ENCODE data around the gene SCAF8.
"Not testable (repeated sequence)": the region's sequence is repeated elsewhere in the genome, so short reads cannot be mapped to it uniquely, and the experiment has no call there.

The SCAF8 gene

DNA sequence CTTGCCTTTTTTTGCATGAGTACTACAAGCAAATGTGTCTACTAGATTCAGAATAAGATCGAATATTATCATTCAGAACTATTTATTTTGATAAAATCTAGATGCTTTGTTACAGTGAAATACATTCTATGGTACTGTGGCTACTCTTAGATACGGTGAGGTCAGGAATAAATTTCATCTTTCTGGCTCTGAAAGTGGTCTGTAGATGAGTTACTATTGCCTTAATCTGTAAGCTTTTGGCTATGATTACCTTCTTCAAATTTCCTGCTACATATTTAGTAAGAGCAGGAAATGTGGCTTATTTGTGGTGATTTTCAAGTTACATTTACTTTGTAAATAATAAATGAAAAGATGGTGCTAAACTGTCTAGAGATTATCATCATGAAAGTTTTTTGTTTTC is 50.0 kb downstream of the SCAF8 start:
- no peak for DNase-seq

GRCh38 chr6:154785075-154785474 is 51.9 kb downstream of the SCAF8 start:
- DNase-seq: no peak

DNA sequence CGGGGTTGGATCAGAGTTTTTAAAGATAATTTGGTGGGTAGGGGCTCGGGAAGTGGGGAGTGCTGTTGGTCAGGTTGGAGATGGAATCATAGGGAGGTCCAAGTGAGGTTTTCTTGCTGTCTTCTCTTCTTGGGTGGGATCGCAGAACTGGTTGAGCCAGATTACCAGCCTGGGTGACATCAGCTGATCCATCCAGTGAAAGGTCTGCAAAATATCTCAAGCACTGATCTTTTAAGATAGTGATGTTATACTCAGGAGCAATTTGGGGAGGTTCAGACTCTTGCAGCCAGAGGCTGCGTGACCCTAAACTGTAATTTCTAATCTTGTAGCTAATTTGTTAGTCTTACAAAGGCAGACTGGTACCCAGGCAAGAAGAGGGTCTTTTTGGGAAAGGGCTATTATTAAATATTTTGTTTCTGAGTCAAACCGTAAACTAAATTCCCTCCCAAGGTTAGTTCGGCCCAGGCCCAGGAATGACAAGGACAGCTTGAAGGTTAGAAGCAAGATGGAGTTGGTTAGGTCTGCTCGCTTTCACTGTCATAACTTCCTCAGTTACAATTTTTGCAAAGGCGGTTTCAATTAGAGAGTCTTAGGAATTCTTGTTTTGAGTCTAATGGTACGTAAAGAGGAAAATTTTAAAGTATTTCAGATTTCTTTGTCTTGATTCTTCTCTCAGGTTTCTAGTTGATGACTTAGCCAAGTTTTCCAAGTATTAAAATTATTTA is 53.1 kb downstream of the SCAF8 start:
- no peak for DNase-seq

DNA sequence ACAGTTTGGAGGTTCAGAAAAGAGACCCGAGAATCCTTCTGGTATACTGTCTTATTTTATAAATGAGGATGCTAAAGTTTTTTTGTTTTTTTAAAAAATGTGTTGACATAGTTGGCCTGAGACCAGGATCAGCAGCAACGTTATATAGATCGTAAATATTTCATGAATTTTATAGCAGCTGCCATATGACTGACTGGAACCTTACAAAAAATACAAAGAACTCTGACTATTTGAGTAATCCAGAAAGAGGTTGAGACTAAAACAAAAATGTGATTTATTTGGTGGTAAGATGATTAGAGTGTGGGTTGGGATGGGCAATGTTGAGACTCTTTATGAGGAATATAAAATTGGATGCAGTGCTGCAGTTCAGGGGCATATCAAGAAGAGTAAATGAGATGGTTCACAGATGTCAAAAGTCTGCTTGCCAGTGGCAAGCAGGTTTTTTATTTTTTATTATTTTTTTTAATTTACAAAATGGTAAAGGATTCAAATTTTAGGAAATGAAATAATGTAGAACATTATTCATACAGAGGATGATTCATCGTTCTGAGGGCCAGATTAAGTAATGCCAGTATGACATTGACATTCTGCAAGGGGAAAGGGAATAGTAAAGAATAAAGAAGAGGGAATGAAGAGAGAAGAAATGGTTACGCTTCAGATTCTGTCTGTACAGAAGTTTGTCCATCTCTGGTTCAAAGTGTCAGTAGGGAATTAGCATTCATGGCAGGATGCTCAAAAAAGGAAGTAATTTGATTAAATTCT is 58.5 kb downstream of the SCAF8 start:
- no peak for DNase-seq

DNA sequence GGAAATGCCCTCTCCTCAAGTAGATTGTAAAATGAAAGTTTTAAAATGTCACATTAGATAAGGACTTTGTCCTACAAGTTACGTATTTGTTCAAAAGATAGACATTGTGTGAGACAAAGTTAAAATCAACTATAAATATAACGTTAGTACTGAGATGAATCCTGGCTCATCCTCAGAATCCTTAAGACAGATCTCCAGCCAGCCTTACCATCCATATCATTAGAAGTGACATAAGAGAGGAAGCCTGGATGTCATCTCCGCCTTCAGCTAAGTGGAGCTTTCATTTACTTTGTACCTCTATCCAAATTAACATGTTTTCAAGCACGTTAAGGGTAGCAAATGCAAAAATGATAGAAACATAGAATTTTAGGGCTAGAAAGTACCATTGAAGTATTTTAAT is 59.1 kb downstream of the SCAF8 start:
- no peak for DNase-seq

GRCh38 chr6:154792761-154793160 is 59.5 kb downstream of the SCAF8 start:
- DNase-seq: no peak

DNA sequence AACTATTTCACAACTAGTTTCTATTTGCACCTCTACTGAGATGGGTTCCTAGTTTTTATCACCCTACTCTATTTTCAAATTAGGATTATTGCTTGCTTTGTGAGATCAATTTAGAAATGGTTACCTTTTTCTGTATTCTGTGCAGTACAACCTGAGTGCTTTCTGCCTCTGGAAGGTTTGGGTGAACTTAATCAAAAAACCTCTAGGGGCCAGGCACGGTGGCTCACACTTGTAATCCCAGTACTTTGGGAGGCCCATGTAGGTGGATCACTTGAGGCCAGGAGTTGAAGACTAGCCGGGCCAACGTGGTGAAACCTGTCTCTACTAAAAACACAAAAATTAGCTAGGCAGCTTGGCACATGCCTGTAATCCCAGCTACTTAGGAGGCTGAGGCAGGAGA is 63.3 kb downstream of the SCAF8 start:
- DNase-seq: no peak

DNA sequence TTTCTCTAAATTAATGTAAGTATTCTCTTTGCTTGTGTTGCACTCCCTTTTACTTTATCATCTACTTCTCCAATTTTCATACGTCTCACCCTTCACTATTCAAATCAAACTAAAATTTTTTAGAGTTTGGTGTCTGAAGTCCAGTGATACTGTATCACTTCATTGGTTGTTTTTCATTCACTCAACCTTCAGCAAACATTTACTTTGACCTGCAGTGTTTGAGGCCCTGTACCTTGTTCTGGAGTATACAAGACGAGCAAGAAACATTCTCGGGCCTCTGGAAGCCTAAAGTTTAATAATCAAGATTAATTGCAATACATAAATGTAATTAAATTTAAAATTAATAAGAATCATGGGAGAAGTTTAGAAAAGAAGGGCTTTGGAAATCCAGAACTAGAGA is 64.6 kb downstream of the SCAF8 start:
- no peak for DNase-seq

DNA sequence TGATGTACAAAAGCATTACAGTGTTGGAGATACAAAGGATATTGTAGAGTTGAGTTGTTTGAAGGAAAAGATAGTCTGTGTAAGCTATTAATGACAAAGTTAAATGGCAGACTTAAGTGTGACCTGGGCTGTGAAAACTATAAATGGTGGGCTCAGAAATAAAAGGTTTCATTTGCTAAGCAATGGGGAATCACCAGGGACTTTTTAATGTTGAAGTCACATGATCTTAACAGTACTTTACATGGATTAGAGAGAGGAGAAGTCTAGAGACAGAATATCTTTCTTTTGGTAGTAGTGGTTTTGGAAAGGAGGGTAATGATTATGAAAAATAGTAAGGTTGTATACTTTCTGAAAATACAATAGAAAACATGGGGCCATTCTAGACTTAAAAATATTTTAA is 67.1 kb downstream of the SCAF8 start:
- no peak for DNase-seq

GRCh38 chr6:154805288-154805911 is 72.2 kb downstream of the SCAF8 start:
- no peak for DNase-seq

GRCh38 chr6:154806804-154807203 is 73.6 kb downstream of the SCAF8 start:
- no peak for DNase-seq

- DNase-seq: not testable (repeated sequence)
These were observed 78.4 kb downstream of the SCAF8 start for GRCh38 chr6:154811663-154812062.

GRCh38 chr6:154814063-154814462 is 80.8 kb downstream of the SCAF8 start:
- no peak for DNase-seq

GRCh38 chr6:154815938-154816820 is 83.0 kb downstream of the SCAF8 start:
- DNase-seq: no peak

- no peak for DNase-seq
These were observed 87.9 kb downstream of the SCAF8 start for GRCh38 chr6:154821099-154821498.

GRCh38 chr6:154821638-154822037 is 88.4 kb downstream of the SCAF8 start:
- no peak for DNase-seq

- DNase-seq: no peak
These were observed 89.8 kb downstream of the SCAF8 start for GRCh38 chr6:154822947-154823558.

- no peak for DNase-seq
These were observed 90.9 kb downstream of the SCAF8 start for GRCh38 chr6:154824076-154824475.

GRCh38 chr6:154829970-154830369 is 96.8 kb downstream of the SCAF8 start:
- no peak for DNase-seq

- DNase-seq: no peak
These were observed 97.6 kb downstream of the SCAF8 start for GRCh38 chr6:154830771-154831170.

GRCh38 chr6:154835307-154835706 is 102.1 kb downstream of the SCAF8 start:
- DNase-seq: no peak

- no peak for DNase-seq
These were observed 106.3 kb downstream of the SCAF8 start for GRCh38 chr6:154839546-154839945.

- no peak for DNase-seq
These were observed 107.1 kb downstream of the SCAF8 start for GRCh38 chr6:154840363-154840762.

All from effector CD8-positive, alpha-beta T cell (primary cell).